ENCODE results near the gene RHBDD1. TPM values are rescaled to one million over a fixed set of nuclear protein-coding genes. Genes with fewer than 3 reads are reported as not detected.

Gene RHBDD1
- total and polyA plus RNA-seq, 4 donors, result 8.5 to 45.8 (median 16.1) TPM

GRCh38 chr2:227013330-227013729 lies 177.5 kb downstream of the RHBDD1 start:
- WGBS, result 91% methylated on average over 9 of the region's 9 CpGs
- Histone ChIP-seq H3K9ac (ENCODE audit: low read depth in 1 of 2, low read length in 2 of 2) (no peak overlapping the region), H3K27ac (ENCODE audit: low read depth in 1 of 2, low read length in 2 of 2) (no peak overlapping the region), H3K4me3 (ENCODE audit: low read depth in 1 of 3, low read length in 3 of 3) (no peak overlapping the region), H3K36me3 (ENCODE audit: control insufficient read depth in 4 of 4, insufficient read depth in 3 of 4, low read depth in 1 of 4, low read length in 3 of 4) (no peaks in the 10 kb centered on the region), H3K9me3 (ENCODE audit: control insufficient read depth in 4 of 4, low read length in 3 of 4) (no peaks in the 10 kb centered on the region), H3K27me3 (ENCODE audit: control insufficient read depth in 4 of 4, insufficient read depth in 4 of 4, low read length in 3 of 4) (no peaks in the 10 kb centered on the region), H3K4me1 (ENCODE audit: control insufficient read depth in 4 of 4, insufficient read depth in 4 of 4, low read length in 3 of 4) (no peaks in the 10 kb centered on the region)
- DNase-seq (ENCODE audit: low spot score), result no peak
- TF ChIP-seq ZBTB33 (IDR thresholded peaks at IDR 0.05) (no peak), REST (IDR thresholded peaks at IDR 0.05) (no peak), HNF4G (IDR thresholded peaks at IDR 0.05) (no peak), JUND (IDR thresholded peaks at IDR 0.05) (no peak), TAF1 (conservative IDR thresholded peaks at IDR 0.05) (no peak), CTCF (IDR thresholded peaks at IDR 0.05; ENCODE audit: low read depth, low read length, missing input control) (no peak), NR2F2 (IDR thresholded peaks at IDR 0.05) (no peak), YY1 (IDR thresholded peaks at IDR 0.05) (no peak)

GRCh38 chr2:227013881-227014280 lies 178.0 kb downstream of the RHBDD1 start:
- Histone ChIP-seq H3K27me3 (ENCODE audit: control insufficient read depth in 4 of 4, insufficient read depth in 4 of 4, low read length in 3 of 4) (no peaks in the 10 kb centered on the region), H3K9me3 (ENCODE audit: control insufficient read depth in 4 of 4, low read length in 3 of 4) (no peaks in the 10 kb centered on the region), H3K4me1 (ENCODE audit: control insufficient read depth in 4 of 4, insufficient read depth in 4 of 4, low read length in 3 of 4) (no peaks in the 10 kb centered on the region), H3K4me3 (ENCODE audit: low read depth in 1 of 3, low read length in 3 of 3) (no peak overlapping the region), H3K27ac (ENCODE audit: low read depth in 1 of 2, low read length in 2 of 2) (no peak overlapping the region), H3K36me3 (ENCODE audit: control insufficient read depth in 4 of 4, insufficient read depth in 3 of 4, low read depth in 1 of 4, low read length in 3 of 4) (no peaks in the 10 kb centered on the region), H3K9ac (ENCODE audit: low read depth in 1 of 2, low read length in 2 of 2) (no peak overlapping the region)
- 85% methylated on average over 8 of the region's 8 CpGs for WGBS
- DNase-seq (ENCODE audit: low spot score), result no peak
- no peak for TF ChIP-seq FOXA2 (IDR thresholded peaks at IDR 0.05)

- DNase-seq (ENCODE audit: low spot score), result no peak
- Histone ChIP-seq H3K9me3 (ENCODE audit: control insufficient read depth in 4 of 4, low read length in 3 of 4) (no peaks in the 10 kb centered on the region), H3K9ac (ENCODE audit: low read depth in 1 of 2, low read length in 2 of 2) (no peak overlapping the region), H3K4me1 (ENCODE audit: control insufficient read depth in 4 of 4, insufficient read depth in 4 of 4, low read length in 3 of 4) (no peaks in the 10 kb centered on the region), H3K27me3 (ENCODE audit: control insufficient read depth in 4 of 4, insufficient read depth in 4 of 4, low read length in 3 of 4) (no peaks in the 10 kb centered on the region), H3K27ac (ENCODE audit: low read depth in 1 of 2, low read length in 2 of 2) (no peak overlapping the region), H3K4me3 (ENCODE audit: low read depth in 1 of 3, low read length in 3 of 3) (no peak overlapping the region), H3K36me3 (ENCODE audit: control insufficient read depth in 4 of 4, insufficient read depth in 3 of 4, low read depth in 1 of 4, low read length in 3 of 4) (no peaks in the 10 kb centered on the region)
- 69% methylated on average over 4 of the region's 4 CpGs for WGBS
- TF ChIP-seq REST (IDR thresholded peaks at IDR 0.05), result no peak
- no peak for TF ChIP-seq JUND (IDR thresholded peaks at IDR 0.05)
- no peak for TF ChIP-seq MAX (IDR thresholded peaks at IDR 0.05)
- TF ChIP-seq NR2F2 (IDR thresholded peaks at IDR 0.05), result no peak
- TF ChIP-seq ATF3 (IDR thresholded peaks at IDR 0.05), result no peak
- TF ChIP-seq RXRA (IDR thresholded peaks at IDR 0.05), result no peak
- TF ChIP-seq CTCF (IDR thresholded peaks at IDR 0.05; ENCODE audit: low read depth, low read length, missing input control), result no peak
- no peak for TF ChIP-seq HNF4A (conservative IDR thresholded peaks at IDR 0.05)
- TF ChIP-seq FOXA2 (IDR thresholded peaks at IDR 0.05), result no peak
- no peak for TF ChIP-seq HNF4G (IDR thresholded peaks at IDR 0.05)
These were observed 181.0 kb downstream of the RHBDD1 start for GRCh38 chr2:227016894-227017293.

Measured in liver (tissue), 9 donors.